Medulla oblongata (tissue), 1 donor: Measurements from ENCODE around the gene CBR4.
"Not testable (repeated sequence)": the region's sequence is repeated elsewhere in the genome, so short reads cannot be mapped to it uniquely, and the experiment has no call there.

Experiments
- DNase-seq: peaks from one replicate; pipeline ENCODE4 v3.0.0-alpha.2; 2015; ENCODE audit errors: extremely low spot score

CBR4 gene

DNA sequence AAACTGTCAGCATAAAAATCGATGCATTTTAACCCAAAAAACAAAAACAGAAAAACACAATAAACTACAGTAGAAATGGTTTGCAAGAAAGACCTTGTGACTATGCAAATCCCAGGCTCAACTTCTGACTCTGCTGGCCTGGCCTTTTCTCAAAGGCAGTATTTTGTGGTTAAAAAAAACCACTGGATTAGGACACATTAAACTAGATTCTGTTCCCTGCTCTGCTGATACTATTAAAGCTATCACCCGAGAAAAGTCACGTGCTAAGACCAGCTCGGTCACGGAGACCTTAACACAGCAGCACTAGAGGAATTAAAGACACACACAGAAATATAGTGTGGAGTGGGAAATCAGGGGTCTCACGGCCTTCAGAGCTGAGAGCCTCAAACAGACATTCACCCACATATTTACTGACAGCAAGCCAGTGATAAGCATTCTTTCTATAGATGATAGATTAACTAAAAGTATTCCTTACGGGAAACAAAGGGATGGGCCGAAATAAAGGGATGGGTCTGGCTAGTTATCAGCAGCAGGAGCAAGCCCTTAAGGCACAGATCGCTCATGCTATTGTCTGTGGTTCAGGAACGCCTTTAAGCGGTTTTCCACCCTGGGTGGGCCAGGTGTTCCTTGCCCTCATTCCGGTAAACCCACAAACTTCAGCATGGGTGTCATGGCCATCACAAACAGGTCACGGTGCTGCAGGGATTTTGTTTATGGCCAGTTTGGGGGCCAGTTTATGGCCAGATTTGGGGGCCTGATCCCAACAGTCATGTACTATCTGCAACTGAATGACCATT lies 16.1 kb downstream of the CBR4 start:
- DNase-seq, result peak; percentile 37

DNA sequence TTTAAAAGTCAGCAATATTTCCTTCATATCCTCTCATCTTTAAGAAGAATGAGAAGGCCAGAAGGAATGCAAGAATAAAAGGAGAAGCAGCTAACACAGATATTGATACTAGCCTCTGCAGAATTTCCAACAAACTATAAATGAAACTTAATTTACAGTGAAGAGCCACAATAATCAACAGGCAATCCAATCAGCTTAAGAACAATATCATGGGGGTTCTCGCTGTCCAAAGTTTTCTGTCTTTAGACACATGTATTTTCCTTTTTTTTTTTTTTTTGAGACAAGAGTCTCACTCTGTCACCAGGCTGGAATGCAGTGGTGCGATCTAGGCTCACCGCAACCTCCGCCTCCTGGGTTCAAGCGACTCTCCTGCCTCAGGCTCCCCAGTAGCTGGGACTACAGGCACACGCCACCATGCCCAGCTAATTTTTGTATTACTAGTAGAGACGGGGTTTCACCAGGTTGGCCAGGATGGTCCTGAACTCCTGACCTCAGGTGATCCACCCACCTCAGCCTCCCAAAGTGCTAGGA lies 17.0 kb downstream of the CBR4 start:
- DNase-seq, result not testable (repeated sequence)

DNA sequence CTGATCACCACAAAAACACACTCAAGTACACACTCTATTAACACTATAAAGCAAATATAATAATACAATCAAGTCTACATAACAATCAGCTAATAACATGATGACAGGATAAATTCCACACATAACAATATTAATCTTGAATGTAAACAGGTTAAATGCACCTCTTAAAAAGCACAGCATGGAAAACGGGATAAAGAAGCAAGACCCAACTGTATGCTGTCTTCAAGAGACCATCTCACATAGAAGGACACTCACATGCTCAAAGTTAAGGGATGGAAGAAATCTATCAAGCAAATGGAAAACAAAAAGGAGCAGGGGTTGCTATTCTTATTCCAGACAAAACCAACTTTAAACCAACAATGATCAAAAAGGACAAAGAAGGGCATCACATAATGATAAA lies 28.1 kb downstream of the CBR4 start:
- no peak for DNase-seq

DNA sequence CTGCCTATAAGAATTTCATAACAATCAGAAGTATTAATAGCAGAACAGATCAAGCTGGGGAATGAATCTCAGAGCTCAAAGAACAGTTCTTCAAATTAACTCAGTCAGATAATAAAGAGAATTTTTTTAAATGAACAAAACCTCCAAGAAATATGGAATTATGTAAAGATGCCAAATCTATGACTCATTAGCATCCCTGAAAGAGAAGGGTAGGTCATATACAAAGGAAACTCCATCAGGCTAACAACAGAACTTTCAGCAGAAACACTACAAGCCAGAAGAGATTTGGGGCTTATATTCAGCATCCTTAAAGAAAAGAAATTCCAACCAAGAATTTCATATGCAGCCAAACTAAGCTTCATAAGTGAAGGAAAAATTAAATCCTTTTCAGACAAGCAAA lies 28.6 kb downstream of the CBR4 start:
- DNase-seq, result no peak

DNA sequence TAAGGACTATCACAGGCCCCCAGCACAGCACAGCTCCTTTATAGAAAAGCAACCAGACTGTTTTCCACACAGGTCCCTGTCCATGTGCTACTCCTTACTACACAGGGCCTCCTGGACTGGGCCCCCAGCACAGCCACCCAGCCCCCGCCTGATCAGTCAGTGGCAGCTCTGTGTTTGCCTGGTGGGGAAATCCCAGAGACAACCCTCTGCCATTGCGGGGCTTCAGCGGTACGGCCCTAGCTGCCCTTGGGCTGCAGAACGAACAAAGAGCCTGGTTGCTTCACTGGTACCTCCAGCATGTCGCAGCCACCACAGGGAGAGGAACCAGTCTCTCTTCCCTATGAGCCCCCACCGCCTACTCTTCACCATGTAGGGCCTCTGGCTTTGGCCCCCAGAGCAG lies 30.7 kb downstream of the CBR4 start:
- no peak for DNase-seq

DNA sequence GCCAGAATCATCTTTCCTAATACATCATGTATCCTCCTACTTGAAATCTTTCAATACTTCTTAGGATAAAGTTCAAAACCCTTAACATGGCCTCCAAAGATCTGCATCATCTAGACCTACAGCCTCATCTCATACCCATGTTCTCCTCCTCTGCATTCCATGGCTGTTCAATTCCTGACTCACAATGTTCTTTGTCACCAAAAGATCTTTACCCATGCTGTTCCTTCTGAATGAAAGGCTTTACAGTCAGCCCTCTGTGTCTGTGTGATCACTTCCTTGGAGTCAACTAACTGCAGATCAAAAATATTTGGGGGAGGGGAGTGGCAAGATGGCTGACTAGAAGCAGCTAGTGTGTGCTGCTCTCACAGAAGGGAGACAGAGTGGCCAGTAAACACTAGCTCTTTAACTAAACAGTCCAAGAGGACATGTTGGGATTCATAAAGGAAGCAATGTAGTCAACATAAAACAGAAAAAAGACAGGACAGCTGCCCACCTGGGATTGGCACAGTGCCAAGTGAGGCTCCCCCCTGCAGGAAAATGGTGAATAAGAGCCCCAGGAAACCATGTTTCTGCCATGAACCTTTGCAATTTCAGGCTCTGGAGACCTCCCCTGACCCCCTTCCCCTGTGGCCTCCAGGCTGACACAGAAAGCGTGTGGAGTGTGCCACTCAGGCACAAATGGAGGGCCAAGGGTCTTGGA lies 31.9 kb downstream of the CBR4 start:
- no peak for DNase-seq

DNA sequence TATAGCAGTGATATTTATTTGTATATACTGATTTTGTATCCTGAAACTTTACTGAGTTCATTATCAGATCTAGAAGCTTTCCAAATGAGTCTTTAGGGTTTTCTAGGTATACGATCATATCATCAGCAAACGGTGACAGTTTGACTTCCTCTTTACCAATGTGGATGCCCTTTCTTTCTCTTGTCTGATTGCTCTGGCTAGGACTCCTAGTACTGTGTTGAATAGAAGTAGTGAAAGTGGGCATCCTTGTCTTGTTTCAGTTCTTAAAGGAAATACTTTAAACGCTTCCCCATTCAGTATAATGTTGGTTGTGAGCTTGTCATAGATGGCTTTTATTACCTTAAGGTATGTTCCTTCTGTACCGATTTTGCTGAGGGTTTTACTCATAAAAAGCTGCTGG lies 37.5 kb downstream of the CBR4 start:
- DNase-seq, result no peak

DNA sequence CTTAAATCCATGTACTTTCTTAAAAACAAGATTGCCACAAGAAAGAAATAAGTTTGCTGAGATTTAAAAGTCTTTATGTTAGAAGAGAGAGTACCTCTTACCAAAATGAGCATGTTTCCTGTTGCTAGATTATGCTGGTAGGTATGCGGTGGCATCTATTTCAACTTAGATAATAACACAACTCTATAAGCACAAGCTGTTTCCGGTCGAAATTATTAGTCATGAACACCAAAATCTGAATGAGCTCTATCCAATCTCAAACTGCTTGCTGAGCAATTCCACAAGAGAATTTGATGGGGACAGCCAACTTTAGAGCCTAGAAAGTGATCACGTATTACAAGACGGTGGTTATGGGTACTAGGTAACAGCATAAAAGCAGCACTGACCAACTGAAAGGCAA lies 49.3 kb downstream of the CBR4 start:
- no peak for DNase-seq

DNA sequence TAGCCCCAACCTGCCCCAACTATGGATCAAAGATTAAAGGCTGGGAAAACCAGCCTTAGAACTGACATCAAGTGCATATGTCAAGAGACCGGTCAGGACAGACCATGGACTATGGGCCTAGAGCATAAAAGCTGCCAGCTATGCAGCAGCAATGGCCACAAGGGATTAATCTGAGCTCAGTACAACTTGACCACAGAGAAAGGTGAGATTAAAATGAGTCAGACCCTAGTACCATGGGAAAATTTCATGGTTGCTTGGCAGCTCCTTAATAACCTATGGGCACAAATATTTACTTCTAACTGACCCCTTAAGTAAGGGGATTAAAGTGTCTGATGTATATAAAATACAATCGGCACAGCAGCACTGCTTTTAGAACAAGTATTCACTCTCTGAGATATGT lies 54.4 kb downstream of the CBR4 start:
- no peak for DNase-seq

DNA sequence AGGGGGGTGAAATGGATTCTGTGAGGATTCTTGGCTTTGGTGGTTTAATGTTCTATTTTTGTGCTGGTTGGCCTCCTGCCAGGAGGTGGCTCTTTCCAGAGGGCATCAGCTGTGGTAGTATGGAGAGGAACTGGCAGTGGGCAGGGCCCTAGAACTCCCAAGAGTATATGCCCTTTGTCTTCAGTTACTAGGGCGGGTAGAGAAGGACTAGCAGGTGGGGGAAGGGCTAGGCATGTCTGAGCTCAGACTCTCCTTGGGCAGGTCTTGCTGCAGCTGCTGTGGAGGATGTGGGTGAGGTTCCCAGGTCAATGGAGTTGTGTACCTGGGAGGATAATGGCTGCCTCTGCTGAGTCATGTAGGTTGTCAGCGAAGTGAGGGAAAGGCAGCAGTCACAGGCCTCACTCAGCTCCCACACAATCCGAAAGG lies 57.2 kb downstream of the CBR4 start:
- not testable (repeated sequence) for DNase-seq

DNA sequence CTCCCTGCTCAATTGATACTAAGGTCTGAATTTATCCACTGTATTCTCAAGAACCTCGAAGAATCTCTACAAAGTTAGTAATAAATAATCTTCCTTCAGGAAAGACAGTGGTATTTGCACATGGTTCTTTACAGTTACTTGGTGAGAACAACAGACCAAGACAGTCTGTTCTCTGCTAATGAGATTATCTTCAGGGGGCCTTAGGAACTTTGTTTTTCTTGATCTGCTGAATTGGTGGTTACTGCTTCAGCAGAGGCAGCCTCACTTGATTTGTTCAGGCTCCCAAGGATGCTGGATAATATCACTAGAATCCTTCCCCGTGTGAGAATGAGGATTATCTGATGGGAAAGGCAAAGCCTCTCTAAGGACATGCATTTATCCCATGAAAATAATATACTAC lies 64.8 kb downstream of the CBR4 start:
- DNase-seq, result no peak

DNA sequence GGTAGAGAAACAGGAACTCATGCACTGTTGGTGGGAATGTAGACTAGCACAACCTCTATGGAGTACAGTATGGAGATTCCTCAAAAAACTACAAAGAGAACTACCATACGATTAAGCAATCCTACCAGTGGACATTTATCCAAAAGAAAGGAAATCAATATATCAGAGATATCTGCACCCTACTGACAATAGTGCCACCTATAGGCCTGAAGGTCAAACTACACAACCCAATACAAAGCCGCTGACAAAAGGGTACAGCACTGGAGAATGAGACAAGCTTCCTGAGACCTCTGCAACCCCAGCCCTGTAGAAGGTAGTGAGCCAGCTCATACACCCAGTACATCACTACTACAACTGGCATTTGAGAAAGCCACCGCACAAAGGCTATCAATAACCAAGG lies 67.1 kb downstream of the CBR4 start:
- no peak for DNase-seq
